HepG2 (cell line): Measurements from ENCODE around the gene GRIN2C. TPM values are rescaled to one million over a fixed set of nuclear protein-coding genes. Genes with fewer than 3 reads are reported as not detected.
A peak's percentile ranks its signal among the peaks of the same experiment; 100 is the strongest.

Experiments used
- E2F5 ChIP-seq: sonication (generic); formaldehyde crosslinking; conservative IDR thresholded peaks from 2 replicates; pipeline ENCODE4 v1.4.0; 2020; ENCODE audit warnings: missing genetic modification reagents
- EED ChIP-seq: sonication (generic); formaldehyde crosslinking; IDR thresholded peaks from 2 replicates; pipeline ENCODE4 v1.5.0; 2020; ENCODE audit warnings: mild to moderate bottlenecking, missing genetic modification reagents
- HOXD1 ChIP-seq: sonication (generic); formaldehyde crosslinking; IDR thresholded peaks from 2 replicates; pipeline ENCODE4 v1.5.0; 2020; ENCODE audit warnings: missing genetic modification reagents
- NCOA5 ChIP-seq: sonication (generic); formaldehyde crosslinking; IDR thresholded peaks from 2 replicates; pipeline ENCODE4 v1.4.0; 2020; ENCODE audit warnings: missing genetic modification reagents
- NFE2 ChIP-seq: sonication (generic); formaldehyde crosslinking; IDR thresholded peaks from 2 replicates; pipeline ENCODE4 v1.4.0; 2020; ENCODE audit warnings: missing genetic modification reagents
- NR2F6 ChIP-seq, 2 experiments: IDR thresholded peaks; 2 replicates each; pipeline ENCODE4 v1.6.1; 2016; ENCODE audit warnings: antibody characterized with exemption in 1 of 2, mild to moderate bottlenecking in 1 of 2
- PAXIP1 ChIP-seq: sonication (generic); formaldehyde crosslinking; conservative IDR thresholded peaks from 2 replicates; pipeline ENCODE4 v1.4.0; 2020; ENCODE audit warnings: mild to moderate bottlenecking, missing genetic modification reagents, moderate library complexity
- PHB2 ChIP-seq: fragments of 450-650 bp; IDR thresholded peaks from 2 replicates; pipeline ENCODE4 v1.6.1; 2018; ENCODE audit not compliant: partially characterized antibody
- RBFOX2 ChIP-seq: fragments of 200-400 bp; formaldehyde crosslinking; IDR thresholded peaks from 2 replicates; pipeline ENCODE4 v1.6.1; 2017; ENCODE audit warnings: low read depth, mild to moderate bottlenecking, low read length
- THAP11 ChIP-seq: IDR thresholded peaks from 2 replicates; pipeline ENCODE4 v1.6.1; 2016; ENCODE audit warnings: missing biosample characterization, missing genetic modification reagents
- ZFP91 ChIP-seq: sonication (generic); formaldehyde crosslinking; IDR thresholded peaks from 2 replicates; pipeline ENCODE4 v1.9.0; 2022; ENCODE audit warnings: missing genetic modification reagents, mild to moderate bottlenecking, borderline replicate concordance
- ZFX ChIP-seq: sonication (generic); formaldehyde crosslinking; IDR thresholded peaks from 2 replicates; pipeline ENCODE4 v1.4.0; 2020; ENCODE audit warnings: mild to moderate bottlenecking, low read depth, missing genetic modification reagents, moderate library complexity
- ZNF275 ChIP-seq: sonication (generic); formaldehyde crosslinking; IDR thresholded peaks from 2 replicates; pipeline ENCODE4 v1.8.0; 2022; ENCODE audit warnings: missing genetic modification reagents, mild to moderate bottlenecking, inconsistent platforms, borderline replicate concordance
- ZNF317 ChIP-seq: sonication (generic); formaldehyde crosslinking; IDR thresholded peaks from 2 replicates; pipeline ENCODE4 v1.5.0; 2020; ENCODE audit warnings: mild to moderate bottlenecking, missing genetic modification reagents
- ZNF446 ChIP-seq: sonication (generic); formaldehyde crosslinking; IDR thresholded peaks from 2 replicates; pipeline ENCODE4 v1.5.0; 2020; ENCODE audit warnings: mild to moderate bottlenecking, missing genetic modification reagents
- ZNF496 ChIP-seq: sonication (generic); formaldehyde crosslinking; IDR thresholded peaks from 2 replicates; pipeline ENCODE4 v1.8.1; 2023; ENCODE audit warnings: mild to moderate bottlenecking, moderate library complexity, missing genetic modification reagents; ENCODE audit not compliant: insufficient replicate concordance
- ZNF547 ChIP-seq: sonication (generic); formaldehyde crosslinking; IDR thresholded peaks from 2 replicates; pipeline ENCODE4 v1.5.1; 2020; ENCODE audit warnings: mild to moderate bottlenecking, missing genetic modification reagents
- ZNF598 ChIP-seq: sonication (generic); formaldehyde crosslinking; IDR thresholded peaks from 2 replicates; pipeline ENCODE4 v1.5.1; 2020; ENCODE audit warnings: mild to moderate bottlenecking, missing genetic modification reagents, borderline replicate concordance
- ZNF691 ChIP-seq: sonication (generic); formaldehyde crosslinking; IDR thresholded peaks from 2 replicates; pipeline ENCODE4 v1.4.0; 2020; ENCODE audit warnings: missing genetic modification reagents, low read depth, mild to moderate bottlenecking, borderline replicate concordance
- ZNF777 ChIP-seq: sonication (generic); formaldehyde crosslinking; IDR thresholded peaks from 2 replicates; pipeline ENCODE4 v1.4.0; 2020; ENCODE audit warnings: missing genetic modification reagents
- polyA plus RNA-seq, 8 experiments: library from polyadenylated mRNA; depleted of rRNA in 3 of 8; stranded (reverse) in 7 of 8; unstranded in 1 of 8; fragments of >200 nt; fragmentation: Illumina TruSeq in 4 of 8; extraction: Trizol in 4 of 8; gene quantifications; 2 replicates each; pipeline versions ENCODE4 v1.2.1 to v1.2.3, GENCODE V29; 2011 to 2016; ENCODE audit warnings: low read depth in 4 of 8, missing spikeins in 1 of 8, mixed read lengths in 1 of 8; ENCODE audit not compliant: insufficient read depth in 1 of 8
- total RNA-seq, 5 experiments: library from RNA; depleted of rRNA; stranded (reverse); fragments of >200 nt; fragmentation: Illumina TruSeq; extraction: Trizol; gene quantifications; 2 replicates each; pipeline ENCODE4 v1.2.3, GENCODE V29; 2016; ENCODE audit warnings: low read depth in 1 of 5

The GRIN2C gene
- total and polyA plus RNA-seq, 2 of the 13 experiments (the other 11 are each of a cell fraction or from before 2014, with no cell fraction given) = 0.03 to 0.11 TPM

GRCh38 chr17:74862108-74862901 is 2.6 kb upstream of the GRIN2C start (continued):
- TF ChIP-seq PAXIP1 (CRISPR knock-in tag) (no peak; the same call in 1 of the 2 replicates), ZFP91 (CRISPR knock-in tag) (peak; percentile 64; the same call in 1 of the 2 replicates), THAP11 (CRISPR knock-in tag) (no peak), HOXD1 (CRISPR knock-in tag) (peak; percentile 60; the same call in 1 of the 2 replicates), ZNF446 (no peak), PHB2 (no peak), EED (CRISPR knock-in tag) (no peak), NCOA5 (CRISPR knock-in tag) (no peak), ZNF598 (CRISPR knock-in tag) (0 out of 2 replicates have a peak, but pooled peaks have one; percentile 32), ZNF777 (CRISPR knock-in tag) (peak; percentile 53; the same call in 1 of the 2 replicates), ZNF275 (CRISPR knock-in tag) (0 out of 2 replicates have a peak, but pooled peaks have one; percentile 31), ZNF691 (CRISPR knock-in tag) (peak; percentile 20; the same call in 1 of the 2 replicates), ZFX (CRISPR knock-in tag) (peak; percentile 31; the same call in 1 of the 2 replicates), NR2F6 (IDR thresholded peaks at IDR 0.05) (peak; percentile 68), NR2F6 (CRISPR knock-in tag; IDR thresholded peaks at IDR 0.05) (peak; percentile 70; the same call in 1 of the 2 replicates), NFE2 (CRISPR knock-in tag) (no peak), ZNF317 (CRISPR knock-in tag) (no peak), ZNF496 (CRISPR knock-in tag) (no peak), E2F5 (CRISPR knock-in tag) (peak; percentile 15; the same call in 1 of the 2 replicates), RBFOX2 (0 out of 2 replicates have a peak, but pooled peaks have one; percentile 20), ZNF547 (CRISPR knock-in tag) (peak; percentile 60; the same call in 1 of the 2 replicates)
